ENCODE data around the gene SLC16A2. TPM values are rescaled to one million over a fixed set of nuclear protein-coding genes. Genes with fewer than 3 reads are reported as not detected.

Gene SLC16A2
- total and polyA plus RNA-seq, 2 donors, result 12.2 to 16.1 TPM

- Histone ChIP-seq H3K4me3 (ENCODE audit: low read depth, low read length) (no peak overlapping the region), H3K4me1 (ENCODE audit: insufficient read depth) (no peaks in the 10 kb centered on the region), H3K36me3 (ENCODE audit: insufficient read depth) (no peaks in the 10 kb centered on the region), H3K27ac (ENCODE audit: low read depth) (no peak overlapping the region)
- DNase-seq (ENCODE audit: extremely low spot score), result no peak
- WGBS, result 91% methylated on average over 1 of the region's 1 CpG
These were observed 124.7 kb downstream of the SLC16A2 start for GRCh38 chrX:74545880-74546523.

GRCh38 chrX:74546984-74547383 lies 125.7 kb downstream of the SLC16A2 start:
- Histone ChIP-seq H3K36me3 (ENCODE audit: insufficient read depth) (no peaks in the 10 kb centered on the region), H3K4me1 (ENCODE audit: insufficient read depth) (no peaks in the 10 kb centered on the region), H3K27ac (ENCODE audit: low read depth) (no peak overlapping the region), H3K4me3 (ENCODE audit: low read depth, low read length) (no peak overlapping the region)
- no peak for DNase-seq (ENCODE audit: extremely low spot score)
- WGBS, result 89% methylated on average over 1 of the region's 1 CpG

GRCh38 chrX:74550295-74550802 lies 129.1 kb downstream of the SLC16A2 start:
- H3K27ac ChIP-seq (ENCODE audit: low read depth), result no peak overlapping the region
- no peaks in the 10 kb centered on the region for H3K4me1 ChIP-seq (ENCODE audit: insufficient read depth)
- DNase-seq (ENCODE audit: extremely low spot score), result peak; percentile 29
- H3K4me3 ChIP-seq (ENCODE audit: low read depth, low read length), result no peak overlapping the region
- WGBS, result 15% methylated on average over 24 of the region's 24 CpGs
- H3K36me3 ChIP-seq (ENCODE audit: insufficient read depth), result no peaks in the 10 kb centered on the region

GRCh38 chrX:74551934-74552333 lies 130.6 kb downstream of the SLC16A2 start:
- Histone ChIP-seq H3K27ac (ENCODE audit: low read depth) (no peak overlapping the region), H3K4me3 (ENCODE audit: low read depth, low read length) (no peak overlapping the region), H3K4me1 (ENCODE audit: insufficient read depth) (no peaks in the 10 kb centered on the region), H3K36me3 (ENCODE audit: insufficient read depth) (no peaks in the 10 kb centered on the region)
- DNase-seq (ENCODE audit: extremely low spot score), result no peak
- 64% methylated on average over 2 of the region's 2 CpGs for WGBS

- DNase-seq (ENCODE audit: extremely low spot score), result no peak
- 83% methylated on average over 2 of the region's 2 CpGs for WGBS
These were observed 136.1 kb downstream of the SLC16A2 start for GRCh38 chrX:74557378-74557777.

GRCh38 chrX:74578137-74578536 lies 156.8 kb downstream of the SLC16A2 start:
- DNase-seq (ENCODE audit: extremely low spot score), result no peak
- Histone ChIP-seq H3K36me3 (ENCODE audit: insufficient read depth) (no peaks in the 10 kb centered on the region), H3K4me3 (ENCODE audit: low read depth, low read length) (no peak overlapping the region), H3K4me1 (ENCODE audit: insufficient read depth) (no peaks in the 10 kb centered on the region), H3K27ac (ENCODE audit: low read depth) (no peak overlapping the region)
- WGBS, result 86% methylated on average over 3 of the region's 3 CpGs

More at GRCh38 chrX:74557378-74557777, 136.1 kb downstream of the SLC16A2 start:
- Histone ChIP-seq H3K4me3 (ENCODE audit: low read depth, low read length) (no peak overlapping the region), H3K27ac (ENCODE audit: low read depth) (no peak overlapping the region), H3K4me1 (ENCODE audit: insufficient read depth) (no peaks in the 10 kb centered on the region), H3K36me3 (ENCODE audit: insufficient read depth) (no peaks in the 10 kb centered on the region)

- Histone ChIP-seq H3K4me3 (ENCODE audit: low read depth, low read length) (no peak overlapping the region), H3K27ac (ENCODE audit: low read depth) (no peak overlapping the region), H3K4me1 (ENCODE audit: insufficient read depth) (no peaks in the 10 kb centered on the region), H3K36me3 (ENCODE audit: insufficient read depth) (no peaks in the 10 kb centered on the region)
- no peak for DNase-seq (ENCODE audit: extremely low spot score)
- WGBS, result 37% methylated on average over 3 of the region's 3 CpGs
These were observed 158.4 kb downstream of the SLC16A2 start for GRCh38 chrX:74579597-74580198.

Small RNA genes within 50 kb of the gene (small RNA-seq; reads per million reads assigned to genes)
- gene RN7SL790P, result not detected

Other genes with a start within 250 kb of the SLC16A2 start
- not detected for gene ZCCHC13, start 117.3 kb upstream of the SLC16A2 start, total RNA-seq
- gene ZCCHC13, start 117.3 kb upstream of the SLC16A2 start, polyA plus RNA-seq, result not detected
- gene RLIM, start 193.1 kb downstream of the SLC16A2 start, total RNA-seq, result 71.7 TPM
- 8.4 TPM for gene RLIM, start 193.1 kb downstream of the SLC16A2 start, polyA plus RNA-seq